ENCODE data around the gene NIPSNAP2. TPM values are rescaled to one million over a fixed set of nuclear protein-coding genes. Genes with fewer than 3 reads are reported as not detected.

Gene NIPSNAP2
- total RNA-seq (2022; extraction: Qiagen RNA extraction), result 41.4 to 58.0 TPM (median 49.2 TPM) in 5 replicates

GRCh38 chr7:55964261-55965099, at the start of gene NIPSNAP2:
Gene NIPSNAP2, plus strand, starts transcription at chr7:55964585. Its CDS starts 25 bp downstream, at chr7:55964610.

GRCh38 chr7:55951637-55952351, 12.6 kb upstream of the NIPSNAP2 start, which contains the start of gene MRPS17:
Gene MRPS17, plus strand, starts transcription at chr7:55951877. Its CDS starts 1,319 bp downstream, at chr7:55953196.

Other genes with a start within 250 kb of the NIPSNAP2 start
- gene SEPTIN14, start 101.8 kb upstream of the NIPSNAP2 start, total RNA-seq (2022; extraction: Qiagen RNA extraction), result not detected in 5 replicates
- gene ZNF713, start 77.1 kb upstream of the NIPSNAP2 start, total RNA-seq (2022; extraction: Qiagen RNA extraction), result 0.49 to 1.2 TPM (median 0.56 TPM) in 5 replicates
- 25.4 to 30.7 TPM (median 28.8 TPM) in 5 replicates for gene MRPS17, start 12.7 kb upstream of the NIPSNAP2 start, total RNA-seq (2022; extraction: Qiagen RNA extraction)
- gene PSPH, start 86.9 kb downstream of the NIPSNAP2 start, total RNA-seq (2022; extraction: Qiagen RNA extraction), result 21.3 to 25.7 TPM (median 21.9 TPM) in 5 replicates
- 251 to 287 TPM (median 264 TPM) in 5 replicates for gene CCT6A, start 87.2 kb downstream of the NIPSNAP2 start, total RNA-seq (2022; extraction: Qiagen RNA extraction)
- 106 to 116 TPM (median 114 TPM) in 5 replicates for gene SUMF2, start 99.7 kb downstream of the NIPSNAP2 start, total RNA-seq (2022; extraction: Qiagen RNA extraction)
- 0.19 to 0.58 TPM (median 0.26 TPM) in 5 replicates for gene PHKG1, start 128.4 kb downstream of the NIPSNAP2 start, total RNA-seq (2022; extraction: Qiagen RNA extraction)
- gene CHCHD2, start 141.9 kb downstream of the NIPSNAP2 start, total RNA-seq (2022; extraction: Qiagen RNA extraction), result 584 to 726 TPM (median 696 TPM) in 5 replicates
- gene NUPR2, start 151.8 kb downstream of the NIPSNAP2 start, total RNA-seq (2022; extraction: Qiagen RNA extraction), result not detected in 5 replicates